Activated gamma-delta T cell treated with Interleukin-2 at 50 U/mL for 16 hours (primary cell): ENCODE data around the gene ASB3.
"Not testable (repeated sequence)": the region's sequence is repeated elsewhere in the genome, so short reads cannot be mapped to it uniquely, and the experiment has no call there.

Experiments
- DNase-seq: peaks from one replicate; pipeline ENCODE4 v3.0.0-alpha.2; 2020

The ASB3 gene

GRCh38 chr2:53786352-53786704, 425 bp downstream of the ASB3 start:
- DNase-seq = peak; percentile 20

- DNase-seq = no peak
Observed at GRCh38 chr2:53785366-53785765, 1.4 kb downstream of the ASB3 start.

GRCh38 chr2:53784436-53784835, 2.3 kb downstream of the ASB3 start:
- no peak for DNase-seq

- DNase-seq = no peak
Observed at GRCh38 chr2:53782676-53783075, 4.1 kb downstream of the ASB3 start.

GRCh38 chr2:53780056-53780455, 6.7 kb downstream of the ASB3 start:
- no peak for DNase-seq

- no peak for DNase-seq
Observed at GRCh38 chr2:53778536-53779162, 8.1 kb downstream of the ASB3 start.

GRCh38 chr2:53777134-53777533, 9.6 kb downstream of the ASB3 start:
- DNase-seq = no peak

GRCh38 chr2:53770264-53770663, 16.5 kb downstream of the ASB3 start:
- DNase-seq = no peak

- no peak for DNase-seq
Observed at GRCh38 chr2:53769318-53769945, 17.3 kb downstream of the ASB3 start.

GRCh38 chr2:53768242-53768542, 18.6 kb downstream of the ASB3 start:
- DNase-seq = no peak

GRCh38 chr2:53767405-53768241, 19.1 kb downstream of the ASB3 start, which contains the start of gene CHAC2:
Gene CHAC2, plus strand, starts transcription at chr2:53767804. Its CDS starts 83 bp downstream, at chr2:53767887.
- peak; percentile 77 for DNase-seq

- DNase-seq = no peak
Observed at GRCh38 chr2:53765767-53766166, 21.0 kb downstream of the ASB3 start.

- DNase-seq = not testable (repeated sequence)
Observed at GRCh38 chr2:53757206-53757605, 29.5 kb downstream of the ASB3 start.

GRCh38 chr2:53756644-53757043, 30.1 kb downstream of the ASB3 start:
- no peak for DNase-seq

- DNase-seq = no peak
Observed at GRCh38 chr2:53755121-53755520, 31.6 kb downstream of the ASB3 start.

GRCh38 chr2:53753041-53753440, 33.7 kb downstream of the ASB3 start:
- DNase-seq = no peak

GRCh38 chr2:53752385-53752784, 34.4 kb downstream of the ASB3 start:
- DNase-seq = no peak

- DNase-seq = no peak
Observed at GRCh38 chr2:53751728-53752127, 35.0 kb downstream of the ASB3 start.

GRCh38 chr2:53750041-53750768, 36.5 kb downstream of the ASB3 start:
- DNase-seq = no peak

- no peak for DNase-seq
Observed at GRCh38 chr2:53744395-53745065, 42.2 kb downstream of the ASB3 start.

- no peak for DNase-seq
Observed at GRCh38 chr2:53740170-53740569, 46.6 kb downstream of the ASB3 start.

GRCh38 chr2:53739032-53739431, 47.7 kb downstream of the ASB3 start:
- DNase-seq = no peak

GRCh38 chr2:53737091-53737490, 49.7 kb downstream of the ASB3 start:
- DNase-seq = no peak
